Activated CD8-positive, alpha-beta memory T cell treated with anti-CD3 and anti-CD28 coated beads for 36 hours (primary cell): ENCODE measurements around the gene CDHR5. TPM values are rescaled to one million over a fixed set of nuclear protein-coding genes. Genes with fewer than 3 reads are reported as not detected.

Experiments
- CTCF ChIA-PET: fragments of 350-600 bp; sonication (Branson Sonifier 250); formaldehyde crosslinking; loops from one replicate; lab custom pipeline; 2021; ENCODE audit warnings: antibody characterized with exemption; lab: Charles Lee
- POLR2A ChIA-PET: fragments of 350-600 bp; sonication (Branson Sonifier 250); formaldehyde crosslinking; loops from one replicate; lab custom pipeline; 2021; ENCODE audit warnings: antibody characterized with exemption; lab: Charles Lee
- total RNA-seq, 2 experiments: library from RNA; stranded (reverse); gene quantifications; one replicate each; pipeline ENCODE4 v1.2.3, GENCODE V29; 2021

Gene CDHR5
- total RNA-seq, 2 experiments from 2014 or later: not detected

DNA sequence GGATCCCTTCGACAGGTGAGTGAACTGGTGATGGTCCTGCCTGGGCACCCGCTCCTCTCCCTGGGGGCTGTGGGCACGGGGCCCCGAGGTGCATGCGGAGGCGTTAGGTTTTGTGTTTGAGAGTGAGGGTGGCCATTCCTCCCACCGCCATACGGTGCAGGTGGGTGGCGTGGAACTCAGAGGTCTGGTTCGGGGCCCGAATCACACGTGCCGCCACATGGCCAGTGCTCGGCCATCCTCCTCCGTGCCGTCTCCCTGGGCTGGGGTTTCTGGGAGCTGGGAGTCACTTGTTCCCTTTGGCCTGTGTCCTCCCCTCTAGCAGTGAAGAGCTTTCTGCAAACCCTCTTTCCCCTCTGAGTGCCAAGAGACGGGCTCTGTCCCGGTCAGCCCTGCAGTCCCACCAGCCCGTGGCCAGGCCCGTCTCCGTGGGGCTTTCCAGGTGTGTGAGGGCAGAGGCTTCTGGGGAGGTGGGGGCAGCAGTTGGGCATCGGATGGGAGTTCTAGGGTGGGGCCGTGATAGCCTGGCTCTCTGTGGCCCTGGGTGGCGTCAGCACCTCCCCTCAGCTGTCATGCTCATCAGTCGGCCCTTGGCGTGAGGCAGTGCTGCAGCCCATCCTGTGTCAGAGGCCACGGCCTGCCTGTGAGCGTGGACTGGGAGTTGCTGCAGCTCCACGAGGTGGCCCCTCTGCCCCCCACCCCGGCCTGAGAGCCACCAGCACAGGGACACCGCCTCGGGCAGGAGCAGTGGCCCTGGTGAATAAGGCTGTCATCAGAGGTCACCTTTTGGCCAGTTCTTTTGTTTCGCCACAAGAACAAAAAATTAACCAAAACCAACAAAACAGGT lies 19.2 kb downstream of the CDHR5 start:
- ChIA-PET CTCF (interaction anchor here (0.6 kb wide), 1 partner anchor 41 kb away, joined by 3 read pairs; no protein-coding TSS in a partner anchor), POLR2A (no interaction called here)

DNA sequence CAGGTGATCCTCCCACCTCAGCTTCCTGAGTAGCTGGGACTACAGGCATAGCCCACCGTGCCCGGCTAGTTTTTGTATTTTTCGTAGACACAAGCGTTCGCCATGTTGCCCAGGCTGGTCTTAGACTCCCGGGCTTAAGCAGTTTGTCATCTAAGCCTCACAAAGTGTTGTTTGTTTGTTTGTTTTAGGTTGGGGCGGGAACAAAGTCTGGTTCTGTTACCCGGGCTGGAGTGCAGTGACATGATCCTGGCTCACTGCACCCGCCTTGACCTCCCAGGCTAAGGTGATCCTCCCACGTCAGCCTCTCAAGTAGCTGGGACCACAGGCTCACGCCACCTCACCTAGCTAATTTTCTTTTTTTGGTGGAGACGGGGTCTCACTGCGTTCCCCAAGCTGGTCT lies 21.6 kb downstream of the CDHR5 start:
- ChIA-PET POLR2A (interaction anchor here (0.7 kb wide), 1 partner anchor 42 kb away, joined by 9 read pairs; no protein-coding TSS in a partner anchor), CTCF (no interaction called here)

DNA sequence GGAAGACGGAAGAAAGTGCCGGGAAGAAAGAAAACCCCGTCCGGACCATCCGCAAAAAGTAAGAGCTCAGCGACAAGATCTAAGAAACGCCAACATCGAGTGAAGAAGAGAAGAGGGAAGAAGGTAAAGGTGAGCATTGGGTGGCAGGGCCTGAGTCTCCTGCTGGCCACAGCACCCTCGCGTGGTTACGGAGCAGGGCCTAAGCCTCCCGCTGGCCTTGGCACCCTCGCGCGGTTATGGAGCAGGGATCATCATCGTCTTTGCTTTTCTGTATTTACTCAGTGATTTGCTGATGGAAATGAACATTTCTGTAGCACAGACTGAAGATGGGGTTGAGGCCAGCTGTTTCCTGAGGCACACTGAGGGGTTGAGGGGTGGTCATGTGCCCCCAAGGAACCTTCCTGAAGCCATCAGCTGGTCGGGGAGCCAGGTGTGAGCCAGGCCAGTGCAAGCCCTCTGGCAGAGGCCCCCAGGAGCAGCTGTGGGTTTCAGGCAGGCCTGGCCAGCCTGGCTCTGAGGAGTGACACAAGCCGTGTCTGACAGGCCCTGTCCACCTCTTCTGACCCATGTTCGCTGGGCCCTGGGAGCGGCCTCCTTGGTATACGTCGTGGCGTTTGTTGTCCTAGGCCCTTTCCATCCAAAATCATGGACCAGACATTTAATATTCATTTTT lies 23.0 kb downstream of the CDHR5 start:
- ChIA-PET CTCF (no interaction called here), POLR2A (no interaction called here)

DNA sequence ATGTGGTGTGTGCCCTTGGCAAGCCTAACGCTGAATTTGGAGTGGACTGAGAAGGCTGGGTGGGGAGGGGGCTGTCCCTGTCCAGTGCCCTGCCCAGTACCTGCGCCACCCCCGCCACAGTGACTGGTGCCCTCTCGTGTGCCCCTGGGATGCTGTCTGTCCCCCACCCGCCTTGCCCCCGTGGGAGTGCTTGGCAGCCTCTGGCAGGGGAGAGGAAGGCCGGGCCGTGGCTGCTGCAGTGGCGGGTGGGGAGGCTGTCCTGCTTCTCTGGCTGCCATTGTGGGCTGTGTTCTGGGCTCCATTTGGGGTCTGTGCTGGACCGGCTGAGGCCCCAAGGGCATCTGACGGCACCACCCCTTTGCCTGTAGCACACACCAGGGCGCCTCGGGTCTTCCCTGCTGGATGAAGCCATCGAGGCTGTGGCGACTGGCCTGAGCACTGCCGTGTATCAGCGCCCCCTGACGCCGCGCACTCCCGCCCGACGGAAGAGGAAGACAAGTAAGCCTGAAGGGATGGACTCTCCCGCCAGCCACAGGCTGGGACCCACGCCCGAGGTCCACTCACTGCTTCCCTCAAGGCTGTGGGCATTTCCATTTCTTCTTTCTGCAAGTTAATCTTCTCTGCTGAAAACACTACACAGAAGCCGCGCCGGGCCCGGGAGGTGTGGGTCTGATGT lies 26.6 kb downstream of the CDHR5 start:
- ChIA-PET POLR2A (no interaction called here), CTCF (no interaction called here)

DNA sequence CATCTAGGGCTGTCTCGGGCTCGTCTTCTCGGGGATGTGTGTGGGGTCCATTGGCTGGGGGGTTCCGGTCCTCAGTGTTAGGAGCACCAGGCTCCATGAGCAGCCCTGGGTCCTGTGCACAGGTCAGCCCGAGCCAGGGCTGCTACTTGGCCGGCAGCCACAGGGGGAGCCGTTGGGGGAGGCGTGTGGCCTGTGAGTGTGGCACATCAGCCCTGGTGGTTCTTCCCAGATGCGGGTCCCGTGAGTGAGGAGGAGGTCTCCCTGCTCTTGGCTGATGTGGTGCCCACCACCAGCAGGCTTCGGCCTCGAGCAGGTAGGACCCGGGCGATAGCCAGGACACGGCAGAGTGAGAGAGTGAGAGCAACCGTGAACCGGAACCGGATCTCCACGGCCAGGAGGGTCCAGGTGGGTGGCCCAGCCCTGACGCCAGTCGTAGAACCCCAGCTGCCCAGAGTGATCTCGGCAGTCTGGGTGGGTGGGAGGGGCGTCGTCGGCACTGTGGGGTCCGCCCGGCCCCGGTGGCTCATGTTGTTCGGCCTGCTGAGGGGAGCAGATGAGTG lies 27.5 kb downstream of the CDHR5 start:
- ChIA-PET CTCF (no interaction called here), POLR2A (no interaction called here)

DNA sequence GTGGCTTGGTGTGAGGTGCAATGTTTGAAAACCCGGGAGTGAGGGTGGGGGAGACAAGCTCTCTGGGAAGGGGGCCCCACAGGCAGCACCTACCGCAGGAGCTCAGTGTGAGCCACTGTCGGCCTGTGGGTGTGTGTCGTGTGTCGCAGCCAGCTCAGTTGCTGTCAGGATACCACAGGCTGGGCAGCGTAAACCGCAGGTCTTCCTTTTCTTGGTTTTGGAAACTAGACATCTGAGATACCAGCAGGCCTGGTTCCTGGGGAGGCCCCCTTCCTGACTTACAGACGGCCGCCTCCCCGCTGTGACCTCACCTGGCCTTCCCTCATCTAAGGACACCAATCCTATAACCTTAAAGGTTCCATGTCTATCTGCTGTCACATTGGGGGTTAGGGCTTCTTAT lies 28.4 kb downstream of the CDHR5 start:
- CTCF ChIA-PET: no interaction called here
- POLR2A ChIA-PET: no interaction called here

DNA sequence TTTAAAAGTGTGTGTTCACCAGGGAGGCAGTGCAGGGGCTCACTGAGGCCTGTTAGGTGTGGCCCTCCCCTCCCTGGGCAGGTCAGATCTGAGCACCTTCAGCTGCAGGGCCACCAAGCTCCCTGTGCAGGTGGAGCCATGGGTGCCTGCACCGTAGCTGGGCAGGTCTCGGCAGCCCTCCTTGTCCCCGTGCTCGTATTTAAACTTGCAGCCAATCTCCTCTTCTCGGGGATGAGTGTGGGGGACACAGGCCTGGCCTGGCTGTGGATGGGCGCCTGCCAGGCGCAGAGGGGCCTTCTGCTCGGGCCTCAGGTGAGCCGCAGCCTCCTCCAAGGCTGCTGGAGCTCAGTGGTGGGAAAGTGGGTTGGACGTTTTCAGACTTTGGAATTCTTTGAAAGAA lies 29.4 kb downstream of the CDHR5 start:
- ChIA-PET CTCF (no interaction called here), POLR2A (no interaction called here)

DNA sequence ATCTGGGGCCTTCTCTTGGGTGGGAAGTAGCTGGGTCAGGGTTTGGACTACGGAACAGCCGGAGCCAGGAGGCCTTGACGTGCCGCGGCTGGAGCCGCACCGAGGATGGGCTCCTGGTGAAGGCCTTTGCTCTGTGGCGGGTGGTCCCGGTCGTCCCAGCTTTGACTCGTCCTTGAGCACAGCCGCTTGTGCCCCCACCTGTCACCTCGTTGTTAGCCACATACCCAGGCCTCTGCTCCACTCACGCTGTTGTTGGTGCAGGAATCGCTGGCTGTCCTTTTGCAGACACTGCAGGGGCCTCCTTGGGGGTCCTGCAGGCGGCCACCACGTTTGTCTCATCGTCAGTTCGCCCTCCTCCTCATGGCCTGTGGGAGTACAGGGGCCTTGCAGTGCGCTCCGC lies 31.4 kb downstream of the CDHR5 start:
- POLR2A ChIA-PET: no interaction called here
- CTCF ChIA-PET: no interaction called here

DNA sequence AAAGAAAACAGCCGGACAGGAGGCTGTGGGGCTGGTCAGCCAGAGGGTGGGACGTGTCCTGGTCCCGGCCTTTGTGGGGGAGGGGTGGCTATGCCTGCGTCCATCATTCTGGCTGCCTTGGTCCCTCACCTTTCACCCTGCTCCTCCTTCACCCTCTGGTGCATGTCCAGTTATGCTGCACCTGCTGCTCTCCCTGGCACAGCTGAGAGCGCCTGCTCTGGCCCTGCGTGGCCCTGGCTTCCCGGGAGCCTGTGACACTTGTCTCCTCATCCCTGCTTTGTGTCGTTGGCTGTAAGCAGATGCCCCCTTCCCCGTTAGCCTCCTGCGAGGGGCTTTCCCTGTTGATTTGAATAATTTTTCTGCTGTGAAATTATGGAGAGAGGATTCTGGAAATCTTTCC lies 31.8 kb downstream of the CDHR5 start:
- POLR2A ChIA-PET: no interaction called here
- CTCF ChIA-PET: no interaction called here

DNA sequence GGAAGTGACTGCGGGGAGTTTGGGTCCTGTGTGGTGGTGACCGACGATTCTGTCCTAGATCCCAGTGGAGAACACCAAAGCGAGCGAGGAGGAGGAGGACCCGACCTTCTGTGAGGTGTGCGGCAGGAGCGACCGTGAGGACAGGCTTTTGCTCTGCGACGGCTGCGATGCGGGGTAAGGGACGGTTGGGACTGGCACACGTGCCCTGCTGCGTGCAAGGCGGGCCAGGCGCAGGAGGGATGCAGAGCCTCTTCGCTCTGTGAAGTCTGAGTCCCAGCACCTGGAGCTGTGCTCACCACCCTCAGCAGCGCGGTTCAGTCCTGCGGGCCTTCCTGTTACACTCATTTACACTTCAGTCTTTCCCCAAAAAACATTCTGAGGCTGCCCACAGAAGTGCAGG lies 32.3 kb downstream of the CDHR5 start:
- ChIA-PET POLR2A (no interaction called here), CTCF (no interaction called here)

DNA sequence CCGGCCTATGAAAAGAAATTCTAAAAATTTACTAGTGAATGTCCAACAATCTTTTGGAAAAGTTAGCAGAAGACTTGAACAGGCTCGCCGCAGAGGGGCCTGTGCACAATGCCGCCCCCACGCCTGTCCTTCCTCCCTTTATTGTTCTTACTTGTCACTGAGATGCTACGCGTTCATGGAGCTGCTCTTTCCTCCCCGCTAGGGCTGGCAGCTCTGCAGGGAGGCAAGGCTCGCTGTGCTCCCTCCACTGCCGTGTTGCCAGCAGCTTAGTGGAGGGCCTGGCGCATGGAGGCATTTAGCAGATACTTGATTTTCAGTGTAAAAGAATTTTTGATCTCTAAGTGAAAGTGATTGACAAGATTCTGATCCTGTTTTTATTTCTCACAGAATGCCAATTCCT lies 33.8 kb downstream of the CDHR5 start:
- POLR2A ChIA-PET: interaction anchor here (0.6 kb wide), 1 partner anchor 187 kb away, joined by 3 read pairs; no protein-coding TSS in a partner anchor

DNA sequence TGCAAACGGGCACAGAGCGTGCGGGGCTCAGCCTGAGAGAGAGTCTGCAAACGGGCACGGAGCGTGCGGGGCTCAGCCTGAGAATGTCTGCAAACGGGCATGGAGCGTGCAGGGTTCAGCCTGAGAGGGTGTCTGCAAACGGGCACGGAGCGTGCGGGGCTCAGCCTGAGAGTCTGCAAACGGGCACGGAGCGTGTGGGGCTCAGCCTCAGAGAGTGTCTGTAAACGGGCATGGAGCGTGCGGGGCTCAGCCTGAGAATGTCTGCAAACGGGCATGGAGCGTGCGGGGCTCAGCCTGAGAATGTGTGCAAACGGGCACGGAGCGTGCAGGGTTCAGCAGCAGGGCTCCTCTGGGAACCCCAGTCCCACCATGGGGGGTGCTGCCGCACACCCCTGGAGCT lies 35.0 kb downstream of the CDHR5 start:
- CTCF ChIA-PET: interaction anchor here (3.7 kb wide), 1 partner anchor 35 kb away, joined by 12 read pairs; no protein-coding TSS in a partner anchor

More for the DNA sequence above, 33.8 kb downstream of the CDHR5 start:
- CTCF ChIA-PET: interaction anchor here (0.7 kb wide), 1 partner anchor 23 kb away, joined by 4 read pairs; no protein-coding TSS in a partner anchor

DNA sequence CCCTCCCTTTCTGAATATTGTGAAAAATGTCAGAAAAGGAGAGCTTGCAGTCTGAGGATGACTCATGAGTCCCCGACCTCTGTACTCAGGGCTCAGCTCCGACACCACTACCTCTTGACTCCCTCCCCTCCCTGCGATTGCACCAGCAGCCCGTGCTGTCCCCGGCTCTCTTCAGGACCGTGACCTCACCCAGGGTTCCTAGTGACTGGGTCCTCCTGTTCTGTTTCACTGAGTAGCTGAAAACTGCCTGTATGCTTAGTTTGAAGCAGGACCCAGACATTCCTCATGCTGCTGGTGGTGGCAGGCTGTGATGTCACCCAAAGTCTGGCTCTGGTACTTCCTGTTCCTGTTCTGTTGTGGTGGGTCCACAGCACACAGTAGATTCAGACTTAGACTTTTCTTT lies 36.8 kb downstream of the CDHR5 start:
- POLR2A ChIA-PET: interaction anchor here (0.6 to 1.5 kb wide), 3 partner anchors 11 to 82 kb away, joined by 3 read pairs; partner anchors contain the start of gene PHRF1
- CTCF ChIA-PET: interaction anchor here (0.9 to 3.7 kb wide), 3 partner anchors 9 to 34 kb away, joined by 3 to 12 read pairs (median 3); no protein-coding TSS in a partner anchor

More for the DNA sequence above, 35.0 kb downstream of the CDHR5 start:
- POLR2A ChIA-PET: no interaction called here

DNA sequence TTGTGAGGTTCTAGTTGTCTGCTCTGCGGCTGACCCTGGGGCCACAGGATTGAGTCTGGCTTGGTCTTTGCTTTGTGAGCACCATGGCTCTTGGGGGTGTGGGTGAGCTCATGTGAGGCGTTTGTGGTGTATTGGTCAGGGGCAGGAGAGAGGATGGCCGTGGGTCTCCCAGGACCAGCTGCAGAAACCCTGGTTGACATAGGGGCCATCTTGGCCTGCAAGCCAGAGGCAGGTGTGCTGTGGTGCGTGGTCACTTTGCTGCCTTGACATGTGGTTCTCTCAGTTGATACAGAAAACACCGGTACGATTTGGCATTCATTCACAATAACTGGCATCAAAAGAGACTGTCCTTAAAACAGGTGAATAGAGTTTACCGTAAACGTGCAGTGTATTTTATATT lies 37.2 kb downstream of the CDHR5 start:
- ChIA-PET POLR2A (interaction anchor here (0.9 to 1.5 kb wide), 2 partner anchors 10 to 12 kb away, joined by 3 read pairs; partner anchors contain the start of gene PHRF1), CTCF (interaction anchor here (0.9 to 3.7 kb wide), 2 partner anchors 12 to 33 kb away, joined by 3 to 12 read pairs; no protein-coding TSS in a partner anchor)

DNA sequence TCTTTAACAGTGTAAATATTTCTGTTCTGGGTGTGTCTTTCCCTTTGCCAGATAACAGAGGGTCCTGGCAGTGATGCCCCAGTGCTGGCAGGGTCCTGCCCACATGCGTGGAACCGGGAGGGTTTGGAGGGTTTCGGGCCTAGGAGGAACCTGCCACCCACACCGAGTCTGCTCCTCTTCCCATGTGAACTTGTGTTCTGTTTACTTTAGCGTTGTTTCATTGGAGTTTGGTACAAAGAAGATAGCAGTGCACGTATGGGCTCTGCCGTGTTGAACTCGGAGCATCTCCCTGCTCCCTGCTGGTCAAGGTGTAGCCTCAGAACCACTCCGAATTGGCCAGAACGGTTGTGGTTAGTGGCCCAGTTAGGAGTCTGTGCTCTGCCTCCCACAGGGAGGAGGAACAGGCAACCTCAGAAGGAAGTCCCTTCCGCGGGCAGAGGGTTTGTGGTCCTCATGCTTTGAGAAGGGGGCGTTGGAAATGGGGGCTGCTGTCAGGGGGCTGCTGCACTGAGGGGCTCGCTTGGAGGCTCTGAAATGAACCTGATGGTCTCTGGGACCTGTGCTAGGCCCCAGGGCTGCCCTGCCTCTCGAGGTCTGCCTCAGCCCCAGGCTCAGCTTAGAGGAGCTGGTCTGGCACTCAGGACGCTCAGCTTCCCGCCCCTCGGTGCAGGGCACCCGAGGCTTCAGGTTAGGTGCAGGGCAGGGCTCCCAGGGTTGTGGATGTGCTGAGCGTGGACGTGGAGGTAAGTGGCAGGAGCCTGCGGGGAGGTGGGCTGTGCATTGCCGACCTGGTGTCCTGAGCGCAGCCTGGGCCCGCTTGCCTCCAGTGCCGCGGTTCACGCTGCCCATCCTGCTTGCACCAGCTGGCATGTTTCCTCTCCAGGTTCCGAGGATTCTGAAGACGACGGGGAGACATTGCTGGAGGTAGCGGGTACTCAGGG lies 38.1 kb downstream of the CDHR5 start:
- ChIA-PET CTCF (interaction anchor here (3.7 kb wide), 1 partner anchor 32 kb away, joined by 12 read pairs; no protein-coding TSS in a partner anchor), POLR2A (interaction anchor here (0.9 kb wide), 1 partner anchor 9 kb away, joined by 3 read pairs; no protein-coding TSS in a partner anchor)

DNA sequence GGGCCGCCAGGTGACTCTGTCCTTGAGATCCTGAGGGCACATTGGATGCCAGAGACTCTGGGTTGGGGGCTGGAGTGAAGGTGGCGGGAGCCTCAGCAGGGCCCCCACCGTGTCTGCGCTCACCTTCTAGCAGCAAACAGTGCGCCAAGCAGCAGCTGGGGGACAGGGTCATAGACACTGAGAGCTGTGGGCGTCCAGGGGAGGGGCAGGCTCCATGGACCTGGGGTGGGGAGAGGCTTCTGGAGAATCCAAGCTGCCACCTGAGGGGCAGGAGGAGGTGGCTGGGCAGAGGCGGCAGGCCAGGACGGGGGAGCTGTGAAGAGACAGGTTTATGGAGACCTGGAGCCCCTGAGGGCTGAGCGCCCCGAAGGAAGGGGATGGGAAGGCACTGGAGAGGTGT lies 40.5 kb downstream of the CDHR5 start:
- POLR2A ChIA-PET: interaction anchor here (0.7 kb wide), 1 partner anchor 50 kb away, joined by 4 read pairs; no protein-coding TSS in a partner anchor
- CTCF ChIA-PET: no interaction called here

DNA sequence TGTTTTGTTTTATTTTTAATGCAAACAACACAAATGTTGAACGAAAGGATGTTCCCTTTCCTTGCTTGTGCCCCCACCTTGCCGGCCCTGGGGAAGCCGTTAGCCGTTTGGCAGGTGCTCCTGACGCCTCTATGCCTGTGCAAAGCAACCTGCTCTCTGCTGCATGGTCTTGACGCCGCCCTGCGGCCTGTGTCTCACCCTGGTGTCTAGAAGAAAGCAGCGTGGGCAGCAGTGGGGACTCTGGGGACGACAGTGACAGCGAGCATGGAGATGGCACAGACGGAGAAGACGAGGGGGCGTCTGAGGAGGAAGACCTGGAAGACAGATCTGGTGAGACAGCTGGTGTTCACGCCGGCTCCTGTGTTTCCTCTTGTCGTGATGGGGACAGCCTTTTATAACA lies 43.0 kb downstream of the CDHR5 start:
- CTCF ChIA-PET: interaction anchor here (0.7 kb wide), 1 partner anchor 157 kb away, joined by 4 read pairs; no protein-coding TSS in a partner anchor
- POLR2A ChIA-PET: no interaction called here

DNA sequence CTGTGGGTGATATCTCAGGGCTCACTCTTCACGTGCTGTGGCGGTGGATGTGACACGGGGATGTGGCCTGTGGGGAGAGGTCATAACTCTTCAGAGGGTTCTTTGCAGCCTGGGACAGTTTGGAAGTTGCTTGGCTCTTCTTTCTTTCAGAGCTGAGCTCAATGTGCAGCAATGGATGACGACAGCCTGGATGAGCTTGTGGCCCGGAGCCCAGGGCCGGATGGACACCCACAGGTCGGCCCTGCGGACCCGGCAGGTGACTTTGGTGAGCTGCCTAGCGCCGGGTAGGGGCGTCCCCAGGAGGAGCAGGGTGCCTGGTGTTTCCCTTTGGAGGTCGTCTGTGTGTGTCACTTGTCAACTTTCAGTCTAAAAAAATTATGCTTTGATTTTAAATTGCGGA lies 43.4 kb downstream of the CDHR5 start:
- POLR2A ChIA-PET: interaction anchor here (0.7 kb wide), 1 partner anchor 131 kb away, joined by 4 read pairs; no protein-coding TSS in a partner anchor
- CTCF ChIA-PET: interaction anchor here (0.7 kb wide), 1 partner anchor 158 kb away, joined by 4 read pairs; no protein-coding TSS in a partner anchor
